Cerebellar cortex (tissue), 1 donor: ENCODE results near the gene UCP3.

Experiments
- DNase-seq: peaks from one replicate; pipeline ENCODE4 v3.0.0-alpha.2; 2015; ENCODE audit warnings: low spot score

Gene UCP3

DNA sequence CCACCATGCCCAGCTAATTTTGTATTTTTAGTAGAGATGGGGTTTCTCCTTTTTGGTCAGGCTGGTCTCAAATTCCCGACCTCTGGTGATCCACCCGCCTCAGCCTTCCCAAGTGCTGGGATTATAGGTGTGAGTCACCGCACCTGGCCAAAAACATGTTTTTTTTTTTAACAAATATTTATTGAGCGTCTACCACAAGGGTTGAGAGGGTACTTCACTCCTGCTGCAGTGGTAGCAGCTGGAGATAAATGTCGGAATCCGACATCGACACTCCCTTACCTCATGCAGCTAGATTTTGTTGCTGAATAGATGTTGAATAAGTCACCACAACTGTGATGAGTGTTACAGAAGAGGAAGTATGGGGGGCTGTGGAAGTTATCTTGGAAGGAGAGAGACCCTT lies 57.1 kb downstream of the UCP3 start:
- no peak for DNase-seq

DNA sequence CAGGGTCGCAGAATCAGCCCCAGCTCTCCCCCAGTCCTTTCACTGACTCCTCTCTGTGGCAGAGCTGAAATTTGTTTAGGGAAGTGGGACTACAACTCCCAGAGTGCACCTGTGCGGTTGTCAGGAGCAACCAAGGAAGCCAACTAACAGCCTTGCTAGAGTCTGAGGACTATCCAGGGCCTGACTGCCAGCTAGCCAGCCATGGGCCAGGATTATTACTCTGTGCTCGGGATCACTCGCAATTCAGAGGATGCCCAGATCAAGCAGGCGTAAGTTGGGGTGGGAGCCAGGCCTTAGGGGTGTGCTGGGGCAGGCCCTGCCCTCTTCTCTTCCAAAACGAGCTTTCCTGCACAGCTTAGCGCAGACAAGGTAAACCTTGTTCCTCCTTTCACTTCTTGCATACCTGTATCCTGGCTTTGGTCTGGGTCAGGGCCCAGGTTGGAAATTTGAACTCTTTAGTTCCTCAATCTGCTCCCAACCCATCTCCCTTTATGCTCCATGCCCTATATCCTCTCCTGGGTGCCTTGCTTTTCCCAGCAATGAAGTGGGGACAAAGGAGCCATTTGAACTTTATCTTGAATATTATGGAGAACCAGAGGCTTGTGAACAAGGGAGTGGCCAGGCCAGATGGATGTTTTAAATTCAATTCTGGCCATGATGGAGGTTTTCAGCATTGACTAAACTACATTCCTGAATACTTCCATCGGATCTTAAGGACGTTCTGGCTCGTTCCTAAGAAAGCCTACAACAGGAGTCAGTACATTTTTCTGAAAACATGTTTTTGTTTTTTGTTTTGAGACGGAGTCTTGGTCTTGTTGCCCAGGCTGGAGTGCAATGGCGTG lies 57.8 kb downstream of the UCP3 start, which contains the start of gene DNAJB13:
TSS of gene DNAJB13 (plus strand) at position 158 of the 842 bp plus-strand sequence. CDS start at position 202, 44 bp downstream.
- peak; percentile 66 for DNase-seq
